ENCODE results near the gene JARID2. TPM values are rescaled to one million over a fixed set of nuclear protein-coding genes. Genes with fewer than 3 reads are reported as not detected.
A peak's percentile ranks its signal among the peaks of the same experiment; 100 is the strongest.

The JARID2 gene
- total and polyA plus RNA-seq, 2 of the 13 experiments (the other 11 are each of a cell fraction or from before 2014, with no cell fraction given): 7.5 to 10.3 TPM

- peak; percentile 78; the same call in 1 of the 2 replicates for TF ChIP-seq E2F2 (CRISPR knock-in tag; IDR thresholded peaks at IDR 0.05; ENCODE audit: borderline replicate concordance)
- no peak for TF ChIP-seq ZNF326 (CRISPR knock-in tag; IDR thresholded peaks at IDR 0.05; ENCODE audit: borderline replicate concordance)
- TF ChIP-seq FIP1L1 (IDR thresholded peaks at IDR 0.05; ENCODE audit: borderline replicate concordance, insufficient read depth, low read depth, low read length): no peak
- TF ChIP-seq TFDP1 (CRISPR knock-in tag; IDR thresholded peaks at IDR 0.05; ENCODE audit: borderline replicate concordance): peak; percentile 69; the same call in 1 of the 2 replicates
- no peak; the same call in 1 of the 2 replicates for TF ChIP-seq ZNF792 (CRISPR knock-in tag; IDR thresholded peaks at IDR 0.05)
- TF ChIP-seq ELF3 (CRISPR knock-in tag; IDR thresholded peaks at IDR 0.05): no peak
- TF ChIP-seq ZSCAN12 (CRISPR knock-in tag; IDR thresholded peaks at IDR 0.05): no peak
- no peak for TF ChIP-seq PLRG1 (conservative IDR thresholded peaks at IDR 0.05)
- no peak for TF ChIP-seq SP140L (CRISPR knock-in tag; IDR thresholded peaks at IDR 0.05; ENCODE audit: borderline replicate concordance)
- peak in 1 of 2 experiments; percentile 74; a peak in 2 of 4 replicates for TF ChIP-seq NR2F1 (CRISPR knock-in tag; IDR thresholded peaks at IDR 0.05)
- no peak for TF ChIP-seq SIX1 (CRISPR knock-in tag; IDR thresholded peaks at IDR 0.05; ENCODE audit: borderline replicate concordance)
- TF ChIP-seq ETS1 (CRISPR knock-in tag; IDR thresholded peaks at IDR 0.05): no peak; the same call in none of the 2 replicates
- no peak for TF ChIP-seq ZNF460 (CRISPR knock-in tag; IDR thresholded peaks at IDR 0.05; ENCODE audit: borderline replicate concordance)
- no peak for TF ChIP-seq ZNF580 (CRISPR knock-in tag; IDR thresholded peaks at IDR 0.05; ENCODE audit: borderline replicate concordance, low read depth)
- TF ChIP-seq HDAC1 (CRISPR knock-in tag; IDR thresholded peaks at IDR 0.05): peak; percentile 19; the same call in 1 of the 2 replicates
- TF ChIP-seq ZMAT3 (CRISPR knock-in tag; conservative IDR thresholded peaks at IDR 0.05): peak; percentile 65; the same call in 1 of the 2 replicates
- TF ChIP-seq TGIF2 (CRISPR knock-in tag; IDR thresholded peaks at IDR 0.05): no peak
- no peak for TF ChIP-seq SCMH1 (CRISPR knock-in tag; IDR thresholded peaks at IDR 0.05; ENCODE audit: borderline replicate concordance)
- TF ChIP-seq ISL2 (CRISPR knock-in tag; IDR thresholded peaks at IDR 0.05): no peak
- peak; percentile 92 for TF ChIP-seq KDM5B (CRISPR knock-in tag; IDR thresholded peaks at IDR 0.05; ENCODE audit: borderline replicate concordance)
- peak; percentile 50; the same call in 1 of the 2 replicates for TF ChIP-seq ZBTB38 (CRISPR knock-in tag; IDR thresholded peaks at IDR 0.05)
- peak; percentile 77 for TF ChIP-seq ZNF563 (CRISPR knock-in tag; IDR thresholded peaks at IDR 0.05)
- peak; percentile 93; the same call in 1 of the 2 replicates for TF ChIP-seq EED (CRISPR knock-in tag; IDR thresholded peaks at IDR 0.05)
- TF ChIP-seq ZMYM3 (CRISPR knock-in tag; IDR thresholded peaks at IDR 0.05): no peak
- TF ChIP-seq TFDP2 (CRISPR knock-in tag; IDR thresholded peaks at IDR 0.05): 0 out of 2 replicates have a peak, but pooled peaks have one; percentile 42
Measured at GRCh38 chr6:15244620-15245360, 1.1 kb upstream of the JARID2 start (continued).

Data from HepG2 (cell line).